ENCODE data around the gene FAAP20. TPM values are rescaled to one million over a fixed set of nuclear protein-coding genes. Genes with fewer than 3 reads are reported as not detected.

FAAP20 gene
- total and polyA plus RNA-seq, 2 of the 8 experiments (the other 6 are each of a cell fraction or from before 2014, with no cell fraction given) = 58.4 to 99.8 TPM

GRCh38 chr1:2233468-2233867, 38.9 kb upstream of the FAAP20 start:
- no peak for TF ChIP-seq PHF8 (conservative IDR thresholded peaks at IDR 0.05; ENCODE audit: low read depth, low read length)
- TF ChIP-seq SRF (IDR thresholded peaks at IDR 0.05; ENCODE audit: low read depth, low read length) = no peak
- TF ChIP-seq USF2 (IDR thresholded peaks at IDR 0.05; ENCODE audit: low read length) = no peak
- no peak for TF ChIP-seq CBX5 (IDR thresholded peaks at IDR 0.05; ENCODE audit: low read depth, low read length)
- no peak for TF ChIP-seq CTCF (IDR thresholded peaks at IDR 0.05; ENCODE audit: control extremely low read depth in 1 of 3, insufficient read depth in 1 of 3, low read depth in 1 of 3, low read length in 3 of 3)
- TF ChIP-seq KDM1A (IDR thresholded peaks at IDR 0.05; ENCODE audit: borderline replicate concordance, low read length) = no peak
- TF ChIP-seq BACH1 (IDR thresholded peaks at IDR 0.05; ENCODE audit: low read length) = no peak
- TF ChIP-seq NANOG (IDR thresholded peaks at IDR 0.05; ENCODE audit: insufficient read depth, low read depth, low read length, poor library complexity, severe bottlenecking) = no peak
- no peak for TF ChIP-seq SIRT6 (IDR thresholded peaks at IDR 0.05; ENCODE audit: low read length)
- no peak for TF ChIP-seq RXRA (IDR thresholded peaks at IDR 0.05; ENCODE audit: insufficient read depth, low read depth, low read length)
- Histone ChIP-seq H3K4me2 (ENCODE audit: insufficient read depth in 1 of 2, low read depth in 2 of 2, low read length in 2 of 2) (no peak overlapping the region; a peak in 1 of 4 replicates), H3K23ac (ENCODE audit: insufficient read length) (no peak overlapping the region), H2AFZ (ENCODE audit: low read length) (no peak overlapping the region), H4K91ac (replicated peaks; ENCODE audit: insufficient read length, low read length) (no peak overlapping the region), H3K4ac (replicated peaks; ENCODE audit: insufficient read length, low read depth, low read length) (no peak overlapping the region), H3K9ac (replicated peaks in 1 of 4; ENCODE audit: extremely low read depth in 1 of 4, low read depth in 3 of 4, low read length in 3 of 4) (no peak overlapping the region), H4K5ac (ENCODE audit: insufficient read length, low read depth, low read length) (no peak overlapping the region), H3K14ac (ENCODE audit: insufficient read length) (no peak overlapping the region), H3K79me1 (ENCODE audit: low read depth, low read length) (peaks cover 22% of the 10 kb centered on the region), H2BK20ac (ENCODE audit: low read length) (no peak overlapping the region), H2BK15ac (ENCODE audit: low read length) (no peak overlapping the region), H3K56ac (replicated peaks; ENCODE audit: insufficient read length, low read depth, low read length) (no peak overlapping the region), H4K20me1 (replicated peaks in 1 of 2; ENCODE audit: control insufficient read depth in 1 of 2, insufficient read depth in 2 of 2, low read length in 2 of 2) (peaks cover 70 to 79% of the 10 kb centered on the region in 2 experiments), H3K18ac (ENCODE audit: extremely low read depth, low read length) (no peak overlapping the region), H3K27me3 (replicated peaks in 1 of 4; ENCODE audit: control insufficient read depth in 3 of 4, extremely low read depth in 1 of 4, insufficient read depth in 3 of 4, low read length in 3 of 4) (no peaks in the 10 kb centered on the region), H2BK5ac (ENCODE audit: low read depth, low read length) (no peak overlapping the region), H3K27ac (ENCODE audit: low read depth, low read length) (no peak overlapping the region), H3K9me3 (ENCODE audit: insufficient read depth in 2 of 2, low read depth in 1 of 2, low read length in 1 of 2) (no peaks in the 10 kb centered on the region), H3K36me3 (ENCODE audit: control insufficient read depth in 2 of 4, insufficient read depth in 4 of 4, low read length in 3 of 4) (no peaks in the 10 kb centered on the region), H3K4me1 (replicated peaks in 1 of 4; ENCODE audit: control insufficient read depth in 3 of 4, insufficient read depth in 4 of 4, low read length in 3 of 4) (peaks cover 0 to 46% (median 30%) of the 10 kb centered on the region in 4 experiments; a peak in 6 of 7 replicates), H4K8ac (ENCODE audit: extremely low read depth, insufficient read depth, low read length) (peak overlapping the region; percentile 32; the same call in 1 of the 2 replicates), H2BK12ac (ENCODE audit: low read depth, low read length) (no peak overlapping the region), H3K79me2 (ENCODE audit: control insufficient read depth in 1 of 2, insufficient read depth in 2 of 2, low read length in 2 of 2) (peaks cover 75 to 99% of the 10 kb centered on the region in 2 experiments), H3K23me2 (ENCODE audit: low read depth, low read length) (peaks cover 19% of the 10 kb centered on the region), H2AK5ac (ENCODE audit: low read depth, low read length) (no peak overlapping the region), H3K4me3 (ENCODE audit: extremely low read depth in 1 of 4, insufficient read depth in 2 of 4, low read depth in 3 of 4, low read length in 4 of 4) (no peak overlapping the region), H2BK120ac (replicated peaks; ENCODE audit: low read depth, low read length) (no peak overlapping the region)
- ChIA-PET POLR2A (ENCODE audit: partially characterized antibody) (interaction anchor here (0.6 to 4.3 kb wide), 12 partner anchors 9 to 148 kb away, joined by 3 to 19 read pairs (median 3); partner anchors contain the start of gene FAAP20), CTCF (ENCODE audit: partially characterized antibody) (interaction anchor here (0.6 to 3.2 kb wide), 20 partner anchors 10 to 149 kb away, joined by 3 to 17 read pairs (median 4); partner anchors contain the start of gene FAAP20)
- WGBS, 2 experiments (ENCODE audit: extremely low coverage in 1 of 2, insufficient coverage in 1 of 2, insufficient read length in 1 of 2, insufficient replicate concordance in 2 of 2, low coverage in 1 of 2, low lambda C conversion rate in 2 of 2, missing lambda C conversion rate in 1 of 2) = 81% methylated on average over 12 of the region's 12 CpGs; no CpG with 5 or more reads in 1 of the 2 experiments
- DNase-seq (ENCODE audit: low read depth in 1 of 2, low spot score in 2 of 2) (no peak), FAIRE-seq (no peak)

Data from H1 (cell line).